SU-DHL-6 (cell line): ENCODE results near the gene SCIN.

ENCODE experiments used
- H2AFZ ChIP-seq: fragments of 200-600 bp; sonication (generic); 2 replicates; pipeline ENCODE4 v1.6.1; 2014; ENCODE audit warnings: low read depth, mild to moderate bottlenecking, moderate library complexity, mixed read lengths, antibody characterized with exemption, low read length; ENCODE audit not compliant: severe bottlenecking
- H3F3A ChIP-seq: fragments of 200-600 bp; shearing (Covaris generic); 2 replicates; pipeline ENCODE4 v1.6.0; 2016; ENCODE audit warnings: antibody characterized with exemption, mild to moderate bottlenecking; ENCODE audit not compliant: insufficient read depth
- H3K27ac ChIP-seq: fragments of 200-600 bp; sonication (generic); 2 replicates; pipeline ENCODE4 v1.5.1; 2016; ENCODE audit warnings: low read depth, mild to moderate bottlenecking, low read length, moderate library complexity, mixed read lengths
- H3K27me3 ChIP-seq: fragments of 200-600 bp; sonication (generic), shearing (Covaris generic); 2 replicates; pipeline ENCODE4 v1.6.0; 2014; ENCODE audit warnings: mild to moderate bottlenecking, low read length
- H3K36me3 ChIP-seq: fragments of 200-600 bp; sonication (generic); 2 replicates; pipeline ENCODE4 v1.6.1; 2014; ENCODE audit warnings: mild to moderate bottlenecking, low read length, mixed read lengths
- H3K4me2 ChIP-seq: fragments of 300-600, 200-600 bp; shearing (Covaris generic), sonication (generic); 2 replicates; pipeline ENCODE4 v1.6.0; 2014; ENCODE audit warnings: low read length, low read depth, mild to moderate bottlenecking; ENCODE audit not compliant: poor library complexity, severe bottlenecking
- H3K4me3 ChIP-seq: fragments of 200-600 bp; sonication (generic); 2 replicates; pipeline ENCODE4 v1.5.1; 2014; ENCODE audit warnings: antibody characterized with exemption, low read length, mild to moderate bottlenecking, mixed read lengths; ENCODE audit not compliant: insufficient read depth, poor library complexity, severe bottlenecking
- H3K79me2 ChIP-seq: fragments of 200-600 bp; sonication (generic); 2 replicates; pipeline ENCODE4 v1.6.1; 2014; ENCODE audit warnings: mild to moderate bottlenecking, low read length, moderate library complexity; ENCODE audit not compliant: insufficient read depth
- H3K9ac ChIP-seq: fragments of 200-600 bp; sonication (generic); 2 replicates; pipeline ENCODE4 v1.7.0; 2014; ENCODE audit warnings: mild to moderate bottlenecking, low read length
- H3K9me2 ChIP-seq: fragments of 200-600 bp; sonication (generic); replicated peaks from 2 replicates; pipeline ENCODE4 v1.6.1; 2014; ENCODE audit warnings: low read length; ENCODE audit not compliant: insufficient read depth
- H3K9me3 ChIP-seq: fragments of 200-600 bp; sonication (generic); 2 replicates; pipeline ENCODE4 v1.6.1; 2014; ENCODE audit warnings: low read length, mixed read lengths; ENCODE audit not compliant: insufficient read depth
- H4K20me1 ChIP-seq: fragments of 200-600 bp; sonication (generic); 2 replicates; pipeline ENCODE4 v1.6.1; 2014; ENCODE audit warnings: low read depth, mild to moderate bottlenecking, antibody characterized with exemption, low read length, moderate library complexity, mixed read lengths
- CTCF ChIP-seq: fragments of 200-600 bp; sonication (generic); IDR thresholded peaks from one replicate; pipeline ENCODE4 v1.5.1; 2017; ENCODE audit warnings: antibody characterized with exemption, mild to moderate bottlenecking, low read length, moderate library complexity; ENCODE audit not compliant: insufficient read depth, poor library complexity, severe bottlenecking
- EZH2phosphoT487 ChIP-seq: fragments of 200-600 bp; sonication (generic), shearing (Covaris generic); conservative IDR thresholded peaks from 2 replicates; pipeline ENCODE4 v1.6.1; 2018; ENCODE audit warnings: mild to moderate bottlenecking, antibody characterized with exemption, low read length, moderate library complexity, mixed read lengths

Gene SCIN

GRCh38 chr7:12572941-12573575 lies 2.5 kb downstream of the SCIN start:
- H3K4me3 ChIP-seq, result no peak overlapping the region
- no peaks in the 10 kb centered on the region for H3K9me3 ChIP-seq
- H3K36me3 ChIP-seq, result no peaks in the 10 kb centered on the region
- no peaks in the 10 kb centered on the region for H3F3A ChIP-seq
- H3K27ac ChIP-seq, result no peak overlapping the region
- H3K27me3 ChIP-seq, result no peaks in the 10 kb centered on the region
- H4K20me1 ChIP-seq, result no peaks in the 10 kb centered on the region
- no peak overlapping the region for H2AFZ ChIP-seq
- TF ChIP-seq EZH2phosphoT487 (no peak), CTCF (no peak)
- H3K4me2 ChIP-seq, result no peak overlapping the region
- H3K9ac ChIP-seq, result no peak overlapping the region
- no peaks in the 10 kb centered on the region for H3K9me2 ChIP-seq
- no peaks in the 10 kb centered on the region for H3K79me2 ChIP-seq

- Histone ChIP-seq H3K4me2 (no peak overlapping the region), H3K9me3 (no peaks in the 10 kb centered on the region), H4K20me1 (no peaks in the 10 kb centered on the region), H3K27me3 (no peaks in the 10 kb centered on the region), H3K36me3 (no peaks in the 10 kb centered on the region), H2AFZ (no peak overlapping the region), H3K4me3 (no peak overlapping the region), H3K27ac (no peak overlapping the region), H3F3A (no peaks in the 10 kb centered on the region), H3K9ac (no peak overlapping the region), H3K79me2 (no peaks in the 10 kb centered on the region), H3K9me2 (no peaks in the 10 kb centered on the region)
- no peak for TF ChIP-seq CTCF
- no peak for TF ChIP-seq EZH2phosphoT487
Measured at GRCh38 chr7:12573885-12574284, 3.4 kb downstream of the SCIN start.

DNA sequence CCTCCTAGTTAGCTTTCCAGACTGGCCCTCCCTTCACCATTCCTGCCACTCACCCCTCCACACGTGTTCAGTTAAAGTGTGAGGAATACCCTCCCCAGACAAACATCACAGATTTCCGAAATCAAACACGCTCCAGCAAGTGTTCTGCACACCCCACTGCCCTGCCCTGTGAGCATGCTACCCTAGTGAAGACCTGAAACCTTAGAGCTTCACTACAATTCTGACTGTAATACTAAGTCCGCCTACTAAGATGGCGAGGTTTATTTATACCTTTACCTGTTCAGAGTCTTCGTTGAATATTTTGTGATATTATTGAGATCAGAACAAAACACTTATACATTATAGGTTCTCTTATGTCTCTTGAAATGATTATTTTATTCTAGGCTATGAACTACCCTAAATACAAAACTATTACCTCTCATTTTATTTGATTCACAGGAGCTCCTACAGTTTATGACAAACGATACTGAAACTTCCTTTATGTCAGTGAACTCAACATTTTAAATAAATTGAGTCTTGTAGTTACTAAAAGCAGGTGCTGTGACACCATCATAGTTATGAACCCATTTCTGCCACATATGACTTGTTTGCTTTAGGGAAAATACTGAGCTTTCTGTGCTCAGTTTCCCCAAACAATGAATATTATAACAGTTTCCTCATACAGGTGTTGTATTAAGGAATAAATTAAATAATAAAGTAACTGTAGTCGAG lies 8.6 kb downstream of the SCIN start:
- Histone ChIP-seq H3K9me2 (no peaks in the 10 kb centered on the region), H3K79me2 (no peaks in the 10 kb centered on the region), H3K27me3 (no peaks in the 10 kb centered on the region), H3K4me2 (no peak overlapping the region), H3K4me3 (no peak overlapping the region), H3F3A (no peaks in the 10 kb centered on the region), H3K9ac (no peak overlapping the region), H3K27ac (no peak overlapping the region), H3K9me3 (no peaks in the 10 kb centered on the region), H4K20me1 (no peaks in the 10 kb centered on the region), H3K36me3 (no peaks in the 10 kb centered on the region), H2AFZ (no peak overlapping the region)
- no peak for TF ChIP-seq EZH2phosphoT487
- TF ChIP-seq CTCF, result no peak
